A549 (cell line): Measurements from ENCODE around the gene WNT8B. TPM values are rescaled to one million over a fixed set of nuclear protein-coding genes. Genes with fewer than 3 reads are reported as not detected.

Source experiments
- ATAC-seq, 2 experiments: fragments of 200-7000 bp in 1 of 2; fragments of >200 bp in 1 of 2; cut with Nextera tagmentation in 1 of 2; cut with Tn5 transposase in 1 of 2; 3 replicates each; pipeline versions ENCODE4 v1.8.0 to v1.9.1; 2018 to 2020; ENCODE audit warnings: mild to moderate bottlenecking in 1 of 2, moderate library complexity in 1 of 2
- CTCF ChIA-PET: fragments of 300-600 bp; sonication (Branson Sonifier 250); formaldehyde crosslinking; extraction: SDS; loops from one replicate; lab custom pipeline; 2021; ENCODE audit warnings: antibody characterized with exemption, inconsistent platforms; lab: Yijun Ruan, JAX
- POLR2A ChIA-PET: fragments of 350-600 bp; formaldehyde crosslinking; extraction: SDS; loops from one replicate; lab custom pipeline; 2021; ENCODE audit warnings: antibody characterized with exemption, inconsistent platforms; lab: Yijun Ruan, JAX
- DNase-seq, 2 experiments: peaks; one replicate each; pipeline versions ENCODE4 v3.0.0 to v3.0.0-alpha.2; 2011 to 2016; ENCODE audit warnings: low read depth in 1 of 2, low spot score in 1 of 2
- FAIRE-seq: peaks from 2 replicates; lab custom pipeline; 2011; peaks lifted over from hg19 to GRCh38; lab: Jason Lieb, UNC
- H3K27ac ChIP-seq, 2 experiments: fragments of >200 bp; sonication (Bioruptor Twin); formaldehyde crosslinking; 3 replicates each; pipeline ENCODE4 v1.5.1; 2016 to 2017
- H3K4me1 ChIP-seq: fragments of >200 bp; sonication (Bioruptor Twin); formaldehyde crosslinking; 3 replicates; pipeline ENCODE4 v1.6.1; 2016
- H3K4me2 ChIP-seq: fragments of >200 bp; sonication (Bioruptor Twin); formaldehyde crosslinking; 3 replicates; pipeline ENCODE4 v1.6.1; 2016
- H3K4me3 ChIP-seq: fragments of >200 bp; sonication (Bioruptor Twin); formaldehyde crosslinking; 3 replicates; pipeline ENCODE4 v1.5.1; 2016
- H3K9me3 ChIP-seq: fragments of >200 bp; sonication (Bioruptor Twin); formaldehyde crosslinking; 3 replicates; pipeline ENCODE4 v1.6.1; 2016
- BHLHE40 ChIP-seq: IDR thresholded peaks from 2 replicates; pipeline ENCODE4 v1.6.1; 2012; ENCODE audit warnings: low read depth, low read length, inconsistent platforms
- CBX2 ChIP-seq: fragments of 200-600 bp; sonication (generic); IDR thresholded peaks from 2 replicates; pipeline ENCODE4 v1.6.1; 2016; ENCODE audit warnings: low read depth, mild to moderate bottlenecking, borderline replicate concordance
- CHD2 ChIP-seq: fragments of 150-350 bp; IDR thresholded peaks from 2 replicates; pipeline ENCODE4 v1.6.1; 2014; ENCODE audit warnings: low read length; ENCODE audit not compliant: partially characterized antibody
- EHF ChIP-seq: fragments of 250-450 bp; sonication (Bioruptor Pico); IDR thresholded peaks from 2 replicates; pipeline ENCODE4 v1.5.0; 2020; ENCODE audit warnings: mild to moderate bottlenecking
- ESRRA ChIP-seq: fragments of 150-350 bp; IDR thresholded peaks from 2 replicates; pipeline ENCODE4 v1.6.1; 2014; ENCODE audit warnings: mild to moderate bottlenecking, low read length, borderline replicate concordance
- FOXS1 ChIP-seq: fragments of 250-450 bp; sonication (Bioruptor Pico); IDR thresholded peaks from 2 replicates; pipeline ENCODE4 v1.5.0; 2020; ENCODE audit warnings: mild to moderate bottlenecking, moderate library complexity
- HOXA7 ChIP-seq: fragments of 250-450 bp; sonication (Bioruptor Pico); IDR thresholded peaks from 2 replicates; pipeline ENCODE4 v1.5.0; 2020; ENCODE audit warnings: mild to moderate bottlenecking, moderate library complexity
- JUN ChIP-seq, 2 experiments: fragments of >200 bp; sonication (Bioruptor Twin); formaldehyde crosslinking; IDR thresholded peaks; 2 replicates in 1 of 2; 3 replicates in 1 of 2; pipeline ENCODE4 v1.6.1; 2016 to 2017
- NFE2L2 ChIP-seq: fragments of 150-350 bp; conservative IDR thresholded peaks from 2 replicates; pipeline ENCODE4 v1.6.1; 2014; ENCODE audit warnings: low read length
- NPAS2 ChIP-seq: fragments of 250-450 bp; sonication (Bioruptor Pico); IDR thresholded peaks from 2 replicates; pipeline ENCODE4 v1.8.0; 2022; ENCODE audit warnings: mild to moderate bottlenecking, moderate library complexity, borderline replicate concordance
- PHF8 ChIP-seq: fragments of 200-600 bp; sonication (generic); IDR thresholded peaks from 2 replicates; pipeline ENCODE4 v1.6.1; 2016; ENCODE audit warnings: low read depth, mild to moderate bottlenecking, antibody characterized with exemption, moderate library complexity, borderline replicate concordance
- RAD21 ChIP-seq, 2 experiments: fragments of >200 bp in 1 of 2; sonication (Bioruptor Twin) in 1 of 2; formaldehyde crosslinking in 1 of 2; IDR thresholded peaks in 1 of 2; conservative IDR thresholded peaks in 1 of 2; 2 replicates in 1 of 2; 3 replicates in 1 of 2; pipeline ENCODE4 v1.6.1; 2012 to 2018; ENCODE audit warnings: inconsistent platforms in 1 of 2
- RARB ChIP-seq: fragments of 250-450 bp; sonication (Bioruptor Pico); IDR thresholded peaks from 2 replicates; pipeline ENCODE4 v1.8.0; 2021; ENCODE audit warnings: mild to moderate bottlenecking, moderate library complexity
- RFX5 ChIP-seq: fragments of 450-650 bp; IDR thresholded peaks from 2 replicates; pipeline ENCODE4 v1.7.1; 2014; ENCODE audit warnings: antibody characterized with exemption, mild to moderate bottlenecking, moderate library complexity
- SREBF2 ChIP-seq: fragments of 450-650 bp; IDR thresholded peaks from 2 replicates; pipeline ENCODE4 v1.6.1; 2014; ENCODE audit warnings: mild to moderate bottlenecking, moderate library complexity
- WGBS: methylation state at CpG from one replicate; pipeline ENCODE4 v1.1.6; 2017; ENCODE audit errors: missing lambda C conversion rate; 5-methylcytosine and 5-hydroxymethylcytosine counted together
- polyA plus RNA-seq, 4 experiments: library from polyadenylated mRNA; depleted of rRNA in 3 of 4; stranded (reverse); fragments of >200 nt; fragmentation: RNase III in 1 of 4; extraction: RNeasy Plus Mini Kit Qiagen cat#74134 plus additional on column Dnase treatment in 1 of 4; gene quantifications; 2 replicates in 3 of 4; 3 replicates in 1 of 4; pipeline ENCODE4 v1.2.3, GENCODE V29; 2011 to 2017
- TF ChIP-seq, protein P1 (sequence below): fragments of >200 bp; sonication (Bioruptor Twin); formaldehyde crosslinking; IDR thresholded peaks from 2 replicates; pipeline ENCODE4 v1.6.1; 2016
- TF ChIP-seq, protein P2 (sequence below): fragments of >200 bp; sonication (Bioruptor Twin); formaldehyde crosslinking; IDR thresholded peaks from 3 replicates; pipeline ENCODE4 v1.5.1; 2016
- TF ChIP-seq, protein P3 (sequence below): fragments of 150-350 bp; IDR thresholded peaks from 2 replicates; pipeline ENCODE4 v1.6.1; 2014; ENCODE audit warnings: low read depth, mild to moderate bottlenecking, low read length
- TF ChIP-seq, protein P4 (sequence below): fragments of 250-450 bp; sonication (Bioruptor Pico); IDR thresholded peaks from 2 replicates; pipeline ENCODE4 v1.5.0; 2020; ENCODE audit warnings: low read depth, mild to moderate bottlenecking, moderate library complexity
- TF ChIP-seq, protein P5 (sequence below): IDR thresholded peaks from 2 replicates; pipeline ENCODE4 v1.6.1; 2012; ENCODE audit warnings: low read depth, borderline replicate concordance
- TF ChIP-seq, protein P6 (sequence below): IDR thresholded peaks from 2 replicates; pipeline ENCODE4 v1.6.1; 2012

The WNT8B gene
- polyA plus RNA-seq, 2 of the 4 experiments (the other 2 are of a cell fraction): 0.04 to 0.05 TPM

DNA sequence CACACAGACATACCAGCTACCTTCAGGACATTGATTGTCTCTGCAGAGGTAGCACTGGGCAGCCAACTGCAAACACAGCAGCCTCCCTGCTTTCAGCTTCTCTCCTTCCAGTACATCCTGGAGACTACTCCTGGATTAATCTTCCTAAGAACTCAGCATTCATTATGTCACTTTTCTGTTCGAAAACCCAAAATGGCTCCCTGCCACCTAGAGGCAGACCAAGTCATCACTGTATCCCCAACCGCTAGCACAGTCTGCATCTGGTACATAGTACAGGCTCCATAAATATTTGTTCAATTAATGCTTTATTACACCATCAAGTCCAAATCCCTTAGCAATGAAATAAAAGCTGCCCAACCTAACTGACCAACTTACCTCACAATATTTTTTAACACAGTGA lies 61.8 kb downstream of the WNT8B start:
- WGBS: 85% methylated on average over 2 of the region's 2 CpGs

DNA sequence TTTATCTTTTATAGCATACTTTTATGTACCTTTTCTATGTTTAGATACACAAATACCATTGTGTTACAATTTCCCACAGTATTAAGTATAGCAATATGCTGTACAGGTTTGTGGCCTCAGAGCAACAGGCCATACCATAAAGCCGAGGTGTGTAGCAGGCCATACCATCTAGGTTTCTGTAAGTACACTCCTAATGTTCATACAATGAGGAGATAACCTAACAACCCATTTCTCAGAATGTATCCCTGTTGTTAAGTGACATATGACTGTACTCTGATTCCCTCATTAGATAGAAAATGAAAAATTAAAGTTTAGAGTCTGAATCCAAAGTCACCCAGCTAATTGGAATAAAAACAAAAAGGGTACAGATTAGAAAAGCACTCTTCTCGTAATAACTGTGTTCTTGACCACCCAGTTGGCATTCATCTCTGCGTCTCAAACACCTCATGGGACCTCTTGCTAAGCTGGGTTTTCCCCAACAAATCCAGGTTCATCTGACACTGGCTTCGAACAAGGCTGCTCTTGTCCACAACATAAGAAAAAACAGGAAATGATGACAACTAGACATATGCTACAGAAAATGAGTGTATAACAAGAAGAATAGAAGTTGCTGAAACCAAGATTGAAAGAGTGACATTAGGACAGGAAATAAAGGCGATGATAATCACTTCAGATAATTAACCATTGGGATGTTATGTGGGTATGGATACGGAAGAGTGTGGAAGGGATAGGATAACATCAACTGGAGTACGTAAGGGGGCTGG lies 65.5 kb downstream of the WNT8B start:
- peak overlapping the region in 1 of 2 experiments; percentile 96; a peak in 2 of 6 replicates for H3K27ac ChIP-seq
- DNase-seq: no peak
- ChIA-PET CTCF (interaction anchor here (0.7 to 5.5 kb wide), 6 partner anchors 8 to 189 kb away, joined by 4 to 45 read pairs (median 18); partner anchors contain the start of gene HIF1AN), POLR2A (no interaction called here)
- TF ChIP-seq SREBF2: no peak
- TF ChIP-seq RARB (CRISPR knock-in tag): no peak
- TF ChIP-seq JUN (IDR thresholded peaks at IDR 0.05): no peak
- no peak for TF ChIP-seq RAD21 (conservative IDR thresholded peaks at IDR 0.05 in 1 of 2, IDR thresholded peaks at IDR 0.05 in 1 of 2)
- TF ChIP-seq NFE2L2: no peak
- TF ChIP-seq CHD2: no peak
- no peak for TF ChIP-seq RFX5
- no peak for TF ChIP-seq NPAS2 (CRISPR knock-in tag)
- TF ChIP-seq CBX2: no peak
- TF ChIP-seq HOXA7 (CRISPR knock-in tag): no peak
- TF ChIP-seq BHLHE40: no peak
- TF ChIP-seq, protein P1, sequence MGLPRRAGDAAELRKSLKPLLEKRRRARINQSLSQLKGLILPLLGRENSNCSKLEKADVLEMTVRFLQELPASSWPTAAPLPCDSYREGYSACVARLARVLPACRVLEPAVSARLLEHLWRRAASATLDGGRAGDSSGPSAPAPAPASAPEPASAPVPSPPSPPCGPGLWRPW: no peak
- no peak for TF ChIP-seq PHF8
- TF ChIP-seq, protein P2, sequence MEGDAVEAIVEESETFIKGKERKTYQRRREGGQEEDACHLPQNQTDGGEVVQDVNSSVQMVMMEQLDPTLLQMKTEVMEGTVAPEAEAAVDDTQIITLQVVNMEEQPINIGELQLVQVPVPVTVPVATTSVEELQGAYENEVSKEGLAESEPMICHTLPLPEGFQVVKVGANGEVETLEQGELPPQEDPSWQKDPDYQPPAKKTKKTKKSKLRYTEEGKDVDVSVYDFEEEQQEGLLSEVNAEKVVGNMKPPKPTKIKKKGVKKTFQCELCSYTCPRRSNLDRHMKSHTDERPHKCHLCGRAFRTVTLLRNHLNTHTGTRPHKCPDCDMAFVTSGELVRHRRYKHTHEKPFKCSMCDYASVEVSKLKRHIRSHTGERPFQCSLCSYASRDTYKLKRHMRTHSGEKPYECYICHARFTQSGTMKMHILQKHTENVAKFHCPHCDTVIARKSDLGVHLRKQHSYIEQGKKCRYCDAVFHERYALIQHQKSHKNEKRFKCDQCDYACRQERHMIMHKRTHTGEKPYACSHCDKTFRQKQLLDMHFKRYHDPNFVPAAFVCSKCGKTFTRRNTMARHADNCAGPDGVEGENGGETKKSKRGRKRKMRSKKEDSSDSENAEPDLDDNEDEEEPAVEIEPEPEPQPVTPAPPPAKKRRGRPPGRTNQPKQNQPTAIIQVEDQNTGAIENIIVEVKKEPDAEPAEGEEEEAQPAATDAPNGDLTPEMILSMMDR: no peak
- TF ChIP-seq, protein P3, sequence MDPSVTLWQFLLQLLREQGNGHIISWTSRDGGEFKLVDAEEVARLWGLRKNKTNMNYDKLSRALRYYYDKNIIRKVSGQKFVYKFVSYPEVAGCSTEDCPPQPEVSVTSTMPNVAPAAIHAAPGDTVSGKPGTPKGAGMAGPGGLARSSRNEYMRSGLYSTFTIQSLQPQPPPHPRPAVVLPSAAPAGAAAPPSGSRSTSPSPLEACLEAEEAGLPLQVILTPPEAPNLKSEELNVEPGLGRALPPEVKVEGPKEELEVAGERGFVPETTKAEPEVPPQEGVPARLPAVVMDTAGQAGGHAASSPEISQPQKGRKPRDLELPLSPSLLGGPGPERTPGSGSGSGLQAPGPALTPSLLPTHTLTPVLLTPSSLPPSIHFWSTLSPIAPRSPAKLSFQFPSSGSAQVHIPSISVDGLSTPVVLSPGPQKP: no peak
- no peak for TF ChIP-seq ESRRA
- no peak for TF ChIP-seq FOXS1 (CRISPR knock-in tag)
- TF ChIP-seq EHF: no peak
- TF ChIP-seq, protein P4, sequence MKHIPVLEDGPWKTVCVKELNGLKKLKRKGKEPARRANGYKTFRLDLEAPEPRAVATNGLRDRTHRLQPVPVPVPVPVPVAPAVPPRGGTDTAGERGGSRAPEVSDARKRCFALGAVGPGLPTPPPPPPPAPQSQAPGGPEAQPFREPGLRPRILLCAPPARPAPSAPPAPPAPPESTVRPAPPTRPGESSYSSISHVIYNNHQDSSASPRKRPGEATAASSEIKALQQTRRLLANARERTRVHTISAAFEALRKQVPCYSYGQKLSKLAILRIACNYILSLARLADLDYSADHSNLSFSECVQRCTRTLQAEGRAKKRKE (CRISPR knock-in tag): no peak
- TF ChIP-seq, protein P5, sequence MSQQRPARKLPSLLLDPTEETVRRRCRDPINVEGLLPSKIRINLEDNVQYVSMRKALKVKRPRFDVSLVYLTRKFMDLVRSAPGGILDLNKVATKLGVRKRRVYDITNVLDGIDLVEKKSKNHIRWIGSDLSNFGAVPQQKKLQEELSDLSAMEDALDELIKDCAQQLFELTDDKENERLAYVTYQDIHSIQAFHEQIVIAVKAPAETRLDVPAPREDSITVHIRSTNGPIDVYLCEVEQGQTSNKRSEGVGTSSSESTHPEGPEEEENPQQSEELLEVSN: no peak
- TF ChIP-seq, all 56 proteins: peak for 0
- Histone ChIP-seq H3K4me1 (peaks cover 13% of the 10 kb centered on the region; the same call in 2 of the 3 replicates), H3K9me3 (no peaks in the 10 kb centered on the region), H3K4me3 (peak overlapping the region; percentile 80), H3K4me2 (peak overlapping the region; percentile 81)
- 69% methylated on average over 7 of the region's 7 CpGs for WGBS
- FAIRE-seq (no peak), ATAC-seq (no peak)

More for the DNA sequence above, 61.8 kb downstream of the WNT8B start:
- no peak for FAIRE-seq
- TF ChIP-seq, protein P6, sequence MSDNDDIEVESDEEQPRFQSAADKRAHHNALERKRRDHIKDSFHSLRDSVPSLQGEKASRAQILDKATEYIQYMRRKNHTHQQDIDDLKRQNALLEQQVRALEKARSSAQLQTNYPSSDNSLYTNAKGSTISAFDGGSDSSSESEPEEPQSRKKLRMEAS: no peak
- TF ChIP-seq, all 56 proteins: peak for 0
- CTCF ChIA-PET: interaction anchor here (0.6 to 5.5 kb wide), 11 partner anchors 8 to 219 kb away, joined by 3 to 46 read pairs (median 4); partner anchors contain the start of gene HIF1AN
- ATAC-seq (peak; percentile 24 to 48; a peak in 1 of 6 replicates), DNase-seq (no peak)
- POLR2A ChIA-PET: interaction anchor here (2.0 kb wide), 1 partner anchor 11 kb away, joined by 6 read pairs; the partner anchor contains the start of gene HIF1AN
- Histone ChIP-seq H3K4me3 (no peak overlapping the region), H3K9me3 (no peaks in the 10 kb centered on the region), H3K4me2 (no peak overlapping the region), H3K27ac (no peak overlapping the region), H3K4me1 (peaks cover 7% of the 10 kb centered on the region; the same call in 2 of the 3 replicates)
